Measurements from ENCODE around the gene GDF9. TPM values are rescaled to one million over a fixed set of nuclear protein-coding genes. Genes with fewer than 3 reads are reported as not detected.

Gene GDF9
- total RNA-seq, 3 donors from 2014 or later (not counting 1 experiment from before 2014, with no cell fraction given) = 0.53 to 0.78 (median 0.57) TPM

GRCh38 chr5:132825834-132826391, 40.4 kb downstream of the GDF9 start:
- H3K4me3 Mint-ChIP-seq = no peak overlapping the region
- peaks cover 6 to 13% of the 10 kb centered on the region in 2 donors for H3K4me1 Mint-ChIP-seq
- H3K9me3 Mint-ChIP-seq = no peaks in the 10 kb centered on the region
- H3K27me3 Mint-ChIP-seq (ENCODE audit: low read depth in 2 of 2) = peaks cover 29 to 60% of the 10 kb centered on the region in 2 donors
- ATAC-seq = no peak
- Histone ChIP-seq H3K36me3 (ENCODE audit: control insufficient read depth, insufficient read depth, low read length) (no peaks in the 10 kb centered on the region), H3K4me3 (ENCODE audit: low read length) (no peak overlapping the region), H3K27me3 (ENCODE audit: control insufficient read depth, insufficient read depth, low read length) (peaks cover 37% of the 10 kb centered on the region), H3K9me3 (ENCODE audit: control insufficient read depth, insufficient read depth, low read length) (no peaks in the 10 kb centered on the region), H3K4me1 (ENCODE audit: control insufficient read depth, insufficient read depth, low read length) (peaks cover 17% of the 10 kb centered on the region), H3K27ac (ENCODE audit: low read length) (no peak overlapping the region)
- H3K36me3 Mint-ChIP-seq = no peaks in the 10 kb centered on the region
- 14% methylated on average over 43 of the region's 43 CpGs for WGBS (ENCODE audit: insufficient coverage)
- intact Hi-C loops (cut with micrococcal nuclease) = no loop called here
- TF ChIP-seq CTCF (IDR thresholded peaks at IDR 0.05) = no peak
- H3K27ac Mint-ChIP-seq = no peak overlapping the region
- DNase-seq = peak in 1 of 2 donors; percentile 41

- Histone ChIP-seq H3K27me3 (ENCODE audit: control insufficient read depth, insufficient read depth, low read length) (peaks cover 44% of the 10 kb centered on the region), H3K36me3 (ENCODE audit: control insufficient read depth, insufficient read depth, low read length) (no peaks in the 10 kb centered on the region), H3K27ac (ENCODE audit: low read length) (no peak overlapping the region), H3K9me3 (ENCODE audit: control insufficient read depth, insufficient read depth, low read length) (no peaks in the 10 kb centered on the region), H3K4me1 (ENCODE audit: control insufficient read depth, insufficient read depth, low read length) (peaks cover 16% of the 10 kb centered on the region), H3K4me3 (ENCODE audit: low read length) (no peak overlapping the region)
- 23% methylated on average over 71 of the region's 71 CpGs for WGBS (ENCODE audit: insufficient coverage)
- no peak for ATAC-seq
- H3K27ac Mint-ChIP-seq = no peak overlapping the region
- peak in 1 of 2 donors; percentile 27 for DNase-seq
- H3K27me3 Mint-ChIP-seq (ENCODE audit: low read depth in 2 of 2) = peaks cover 32 to 60% of the 10 kb centered on the region in 2 donors
- no peaks in the 10 kb centered on the region for H3K9me3 Mint-ChIP-seq
- H3K4me3 Mint-ChIP-seq = peak overlapping the region; percentile 25
- no peaks in the 10 kb centered on the region for H3K36me3 Mint-ChIP-seq
- TF ChIP-seq CTCF (IDR thresholded peaks at IDR 0.05) = no peak
- H3K4me1 Mint-ChIP-seq = peaks cover 8 to 13% of the 10 kb centered on the region in 2 donors
- intact Hi-C loops (cut with micrococcal nuclease) = no loop called here
These were observed 41.0 kb downstream of the GDF9 start for GRCh38 chr5:132825033-132825833.

GRCh38 chr5:132824426-132824825, 41.8 kb downstream of the GDF9 start:
- Mint-ChIP-seq H3K4me3 (no peak overlapping the region), H3K27ac (no peak overlapping the region), H3K36me3 (no peaks in the 10 kb centered on the region), H3K4me1 (peaks cover 7 to 12% of the 10 kb centered on the region in 2 donors), H3K9me3 (no peaks in the 10 kb centered on the region), H3K27me3 (ENCODE audit: low read depth in 2 of 2) (peaks cover 33 to 61% of the 10 kb centered on the region in 2 donors)
- WGBS (ENCODE audit: insufficient coverage) = 96% methylated on average over 2 of the region's 3 CpGs
- H3K4me3 ChIP-seq (ENCODE audit: low read length) = no peak overlapping the region
- H3K4me1 ChIP-seq (ENCODE audit: control insufficient read depth, insufficient read depth, low read length) = peaks cover 19% of the 10 kb centered on the region
- no peak for ATAC-seq
- no peaks in the 10 kb centered on the region for H3K9me3 ChIP-seq (ENCODE audit: control insufficient read depth, insufficient read depth, low read length)
- TF ChIP-seq CTCF (IDR thresholded peaks at IDR 0.05) = no peak
- H3K27ac ChIP-seq (ENCODE audit: low read length) = no peak overlapping the region
- H3K27me3 ChIP-seq (ENCODE audit: control insufficient read depth, insufficient read depth, low read length) = peaks cover 49% of the 10 kb centered on the region
- no peak for DNase-seq
- intact Hi-C loops (cut with micrococcal nuclease) = loop anchor here (5.0 kb wide), 2 partner anchors 297 to 322 kb away; no protein-coding TSS in a partner anchor
- H3K36me3 ChIP-seq (ENCODE audit: control insufficient read depth, insufficient read depth, low read length) = no peaks in the 10 kb centered on the region
